ENCODE results near the gene MATN3. TPM values are rescaled to one million over a fixed set of nuclear protein-coding genes. Genes with fewer than 3 reads are reported as not detected.
"Not testable (repeated sequence)": the region's sequence is repeated elsewhere in the genome, so short reads cannot be mapped to it uniquely, and the experiment has no call there.

Gene MATN3, protein sequence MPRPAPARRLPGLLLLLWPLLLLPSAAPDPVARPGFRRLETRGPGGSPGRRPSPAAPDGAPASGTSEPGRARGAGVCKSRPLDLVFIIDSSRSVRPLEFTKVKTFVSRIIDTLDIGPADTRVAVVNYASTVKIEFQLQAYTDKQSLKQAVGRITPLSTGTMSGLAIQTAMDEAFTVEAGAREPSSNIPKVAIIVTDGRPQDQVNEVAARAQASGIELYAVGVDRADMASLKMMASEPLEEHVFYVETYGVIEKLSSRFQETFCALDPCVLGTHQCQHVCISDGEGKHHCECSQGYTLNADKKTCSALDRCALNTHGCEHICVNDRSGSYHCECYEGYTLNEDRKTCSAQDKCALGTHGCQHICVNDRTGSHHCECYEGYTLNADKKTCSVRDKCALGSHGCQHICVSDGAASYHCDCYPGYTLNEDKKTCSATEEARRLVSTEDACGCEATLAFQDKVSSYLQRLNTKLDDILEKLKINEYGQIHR
- not detected for polyA plus RNA-seq (2012; ENCODE audit: insufficient read depth, insufficient read length)

DNA sequence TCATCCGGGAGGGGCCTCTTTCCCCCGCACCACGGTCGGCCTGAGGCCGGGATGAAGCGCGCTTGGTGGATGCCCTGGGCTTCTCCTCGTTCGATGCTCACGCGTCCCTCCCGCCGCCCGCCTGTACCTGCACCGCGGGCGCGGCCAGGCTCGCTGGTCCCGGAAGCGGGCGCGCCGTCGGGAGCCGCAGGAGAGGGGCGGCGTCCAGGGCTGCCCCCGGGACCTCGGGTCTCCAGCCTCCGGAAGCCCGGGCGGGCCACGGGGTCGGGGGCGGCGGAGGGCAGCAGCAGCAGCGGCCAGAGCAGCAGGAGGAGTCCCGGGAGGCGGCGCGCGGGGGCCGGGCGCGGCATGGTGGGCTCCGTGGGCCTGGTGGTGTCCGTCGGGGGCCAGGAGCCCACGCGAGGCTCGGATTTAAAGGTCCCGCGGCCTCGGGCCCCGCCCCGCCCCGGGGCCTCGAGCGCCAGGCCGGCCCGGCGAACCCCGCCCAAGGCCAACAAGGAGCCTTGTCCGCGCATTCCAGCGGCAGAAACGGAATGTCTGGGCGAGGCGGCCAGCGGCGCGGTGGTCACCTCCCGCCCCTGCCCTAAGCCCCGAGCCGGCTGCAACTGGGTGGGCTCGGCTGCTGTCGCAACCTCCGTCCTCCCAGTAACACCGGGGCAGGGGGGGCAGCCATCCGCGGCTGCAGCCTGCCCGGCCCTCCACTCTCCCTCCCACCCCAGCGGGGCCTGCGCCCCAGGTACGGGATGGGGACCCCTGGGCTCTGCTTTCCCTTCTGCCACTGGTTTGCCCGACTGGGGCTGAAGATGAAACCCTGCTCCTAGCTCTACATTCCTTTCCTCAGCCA lies at the start of gene MATN3:
MATN3 (minus strand) TSS at position 387 of the 844 bp plus-strand sequence; CDS start at position 350, 37 bp downstream.
- H3K4me3 ChIP-seq (ENCODE audit: low read length) = no peak within 1 kb of the TSS
- no peak for DNase-seq (ENCODE audit: low read depth, low spot score)

DNA sequence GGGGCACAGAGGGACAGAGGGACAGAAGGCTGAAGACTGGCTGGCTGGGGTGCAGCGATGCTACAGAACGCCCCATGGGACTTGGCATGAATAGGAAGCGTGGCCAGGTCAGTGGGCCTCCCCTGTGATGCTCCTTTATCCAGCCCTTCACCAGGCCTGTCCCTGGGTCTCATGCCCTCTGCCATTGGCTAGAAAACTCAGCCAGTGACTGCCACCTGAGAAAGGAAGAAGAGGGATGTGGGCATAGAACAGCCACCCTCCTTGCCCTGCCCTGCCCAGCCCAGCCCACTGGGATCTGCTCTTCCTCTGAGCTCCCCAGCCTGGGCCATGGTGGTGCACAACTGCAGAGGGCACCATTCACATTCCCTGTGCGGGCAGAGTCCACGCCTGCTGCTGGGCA lies 49.5 kb upstream of the MATN3 start:
- DNase-seq (ENCODE audit: low read depth, low spot score) = no peak
- H3K4me3 ChIP-seq (ENCODE audit: low read length) = no peak overlapping the region

DNA sequence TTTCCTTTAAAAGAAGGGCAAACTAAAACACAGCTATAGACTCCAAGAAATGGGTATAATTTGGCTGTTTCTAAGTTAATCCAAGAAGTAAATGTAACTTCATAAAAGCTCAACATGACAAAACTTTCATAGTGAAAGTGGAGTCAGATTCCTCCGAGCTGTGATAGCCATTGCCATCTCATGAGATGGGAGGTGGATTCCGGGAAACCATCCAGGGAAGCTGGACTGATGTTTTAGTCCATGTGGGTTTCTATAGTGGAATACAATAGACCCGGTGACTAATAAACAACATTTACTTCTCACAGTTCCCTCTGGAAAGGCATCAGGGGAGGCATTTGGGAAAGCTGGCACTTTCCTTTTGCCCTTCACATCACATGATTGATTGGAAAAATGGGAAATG lies 49.0 kb upstream of the MATN3 start:
- H3K4me3 ChIP-seq (ENCODE audit: low read length) = no peak overlapping the region
- DNase-seq (ENCODE audit: low read depth, low spot score) = no peak

DNA sequence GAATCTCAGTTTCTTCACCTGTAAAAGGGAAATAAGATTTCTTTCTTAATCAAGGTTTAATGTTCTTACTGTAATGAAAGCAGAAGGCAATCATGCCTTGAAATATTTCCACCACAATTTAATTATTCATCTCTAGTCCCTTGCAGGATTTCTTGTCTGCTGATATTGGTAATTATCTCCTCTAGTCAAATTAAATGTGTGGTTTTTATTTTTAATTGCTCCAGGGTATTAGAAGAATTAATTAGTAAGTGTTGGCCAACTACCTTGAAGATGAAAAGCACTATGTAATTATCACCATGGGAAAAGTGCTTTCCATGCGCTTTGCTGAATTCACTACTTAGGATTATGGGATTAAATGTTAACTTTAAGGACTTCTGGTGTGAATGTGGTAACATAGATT lies 47.6 kb upstream of the MATN3 start:
- no peak for DNase-seq (ENCODE audit: low read depth, low spot score)
- no peak overlapping the region for H3K4me3 ChIP-seq (ENCODE audit: low read length)

DNA sequence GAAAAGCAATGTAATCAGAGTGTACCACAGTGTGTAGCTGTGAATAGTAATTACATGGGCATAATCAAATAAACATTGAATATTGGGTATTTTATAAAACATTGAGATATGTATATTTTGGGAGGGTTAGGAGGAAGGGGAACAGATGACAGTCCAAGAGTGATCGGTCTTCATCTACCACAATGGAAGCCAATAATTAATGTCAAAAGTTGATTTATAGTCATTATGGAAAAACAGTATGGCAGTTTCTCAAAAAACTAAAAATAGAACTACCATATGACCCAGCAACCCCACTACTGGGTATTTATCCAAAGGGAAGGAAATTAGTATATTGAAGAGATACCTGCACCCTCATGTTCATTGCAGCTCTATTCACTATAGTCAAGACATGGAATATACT lies 44.8 kb upstream of the MATN3 start:
- no peak overlapping the region for H3K4me3 ChIP-seq (ENCODE audit: low read length)
- DNase-seq (ENCODE audit: low read depth, low spot score) = no peak

DNA sequence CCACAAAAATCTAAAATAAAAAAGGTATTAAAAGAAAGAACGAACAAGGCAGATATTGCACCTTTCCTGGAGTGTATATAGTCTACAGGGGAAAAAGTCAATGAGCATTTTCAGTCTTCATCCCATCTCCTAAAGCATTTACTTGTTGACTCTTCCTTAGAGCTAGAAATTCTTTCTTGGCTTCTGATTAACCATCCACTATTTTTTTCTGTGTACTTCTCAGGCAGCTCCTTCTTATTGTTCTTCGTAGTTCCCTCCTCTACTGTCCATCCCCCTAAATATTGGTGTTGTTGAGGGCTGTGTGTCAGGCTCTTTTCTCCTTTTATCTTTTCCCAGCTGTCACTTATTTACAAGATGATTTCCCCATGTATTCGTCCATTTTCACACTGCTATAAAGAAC lies 42.5 kb upstream of the MATN3 start:
- no peak overlapping the region for H3K4me3 ChIP-seq (ENCODE audit: low read length)
- no peak for DNase-seq (ENCODE audit: low read depth, low spot score)

DNA sequence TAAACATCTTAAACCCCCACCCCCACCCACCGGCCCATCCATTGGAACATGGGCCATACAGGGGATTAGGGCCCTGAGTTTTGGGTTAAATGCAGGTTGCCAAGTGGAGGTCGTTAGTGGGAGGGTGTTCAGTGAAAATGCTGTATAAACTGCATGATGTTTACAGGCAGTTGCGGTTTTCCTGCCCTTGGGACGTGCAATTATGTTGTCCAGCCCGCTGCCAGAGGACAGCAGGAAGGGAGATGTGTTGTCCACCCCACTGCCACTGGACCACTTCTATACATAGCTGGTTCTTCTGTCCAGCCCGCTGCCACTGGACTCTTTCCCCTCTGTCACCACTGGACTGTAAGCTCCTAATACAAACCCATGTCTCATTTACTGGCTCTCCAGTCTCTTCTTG lies 41.7 kb upstream of the MATN3 start:
- H3K4me3 ChIP-seq (ENCODE audit: low read length) = no peak overlapping the region
- DNase-seq (ENCODE audit: low read depth, low spot score) = no peak

DNA sequence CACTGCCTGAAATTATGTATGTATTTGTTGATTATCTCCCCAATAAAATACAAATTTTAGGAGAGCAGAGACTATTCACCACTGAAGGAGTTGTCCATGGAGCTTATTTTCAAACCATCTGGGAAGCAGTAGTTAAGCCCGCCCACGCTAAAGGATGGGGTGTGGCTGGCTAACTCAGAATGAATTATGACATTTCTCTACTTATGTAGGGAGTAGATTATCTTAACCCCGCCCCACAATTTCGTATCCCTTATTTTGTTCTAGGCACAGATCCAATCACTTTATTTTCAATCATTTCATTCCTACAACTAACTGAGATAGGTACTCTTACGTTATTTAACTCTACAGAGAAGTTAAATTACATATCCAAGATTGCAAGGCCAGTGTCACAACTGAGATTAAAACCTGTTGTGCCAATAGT lies 40.4 kb upstream of the MATN3 start:
- peak overlapping the region; percentile 65 for H3K4me3 ChIP-seq (ENCODE audit: low read length)
- no peak for DNase-seq (ENCODE audit: low read depth, low spot score)

DNA sequence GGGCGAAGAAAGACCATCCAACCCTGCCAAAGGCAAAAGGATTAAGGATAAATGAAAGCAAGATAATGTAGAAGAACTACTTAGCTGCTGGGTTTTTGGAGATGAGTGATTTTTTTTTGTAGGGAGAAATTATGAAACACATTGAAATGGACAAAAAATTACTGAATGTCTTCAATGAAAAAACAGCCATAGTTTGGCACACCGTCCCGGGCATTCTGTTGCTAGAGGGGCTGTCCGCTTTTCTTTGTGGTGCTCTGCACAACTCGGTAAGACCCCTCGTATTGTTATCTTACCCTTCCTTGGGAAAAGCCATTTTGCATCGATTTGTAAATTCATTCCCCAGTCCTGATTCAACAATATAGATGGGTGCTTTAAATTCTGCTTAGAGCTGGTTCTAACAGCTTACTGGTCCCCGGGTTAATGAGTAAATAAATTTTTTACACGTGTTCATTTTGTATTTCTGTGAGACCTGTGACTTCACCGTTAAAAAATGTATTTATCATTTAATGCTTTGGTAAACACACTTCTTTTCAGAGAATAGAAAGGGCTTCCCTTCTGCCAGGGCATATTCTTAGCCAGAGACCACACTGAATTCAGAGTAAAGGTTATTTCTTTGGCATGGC lies 39.9 kb upstream of the MATN3 start:
- DNase-seq (ENCODE audit: low read depth, low spot score) = no peak
- H3K4me3 ChIP-seq (ENCODE audit: low read length) = peak overlapping the region; percentile 65

DNA sequence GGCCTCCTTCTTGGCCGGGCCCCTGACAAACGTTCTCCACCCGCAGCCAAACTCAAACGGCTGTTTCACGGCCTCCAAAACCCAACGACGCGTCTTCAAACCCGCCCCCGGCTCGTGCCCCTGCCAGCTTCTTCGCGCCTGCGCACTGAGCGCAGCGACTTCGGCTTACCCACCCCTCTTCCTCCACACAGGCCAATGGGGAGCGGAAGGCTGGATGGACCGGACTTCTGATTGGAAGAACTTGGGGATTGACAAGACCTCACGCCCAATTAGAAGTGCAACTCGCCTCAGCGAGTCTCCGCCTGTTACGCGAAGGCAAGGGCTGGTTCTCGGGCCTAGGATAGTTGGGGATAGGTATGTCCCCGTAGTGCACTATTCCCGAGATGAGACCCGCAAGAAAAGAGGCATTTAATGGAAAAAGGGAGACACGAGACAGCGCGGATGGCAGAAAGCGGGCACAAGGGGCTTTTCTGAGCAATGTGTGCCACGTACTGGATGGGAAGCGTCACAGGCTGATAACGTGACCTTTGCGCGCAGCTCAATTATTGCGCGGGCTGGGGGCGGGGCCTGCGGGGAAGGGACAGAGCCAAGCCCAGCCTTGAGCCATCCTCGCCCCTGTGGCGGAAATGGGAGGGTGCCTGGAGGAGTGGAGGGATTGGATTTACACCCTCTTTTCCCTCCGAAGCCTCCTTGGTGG lies 39.2 kb upstream of the MATN3 start, which contains the start of gene LAPTM4A:
LAPTM4A (minus strand) TSS at position 97 of the 697 bp plus-strand sequence. CDS start 108 bp downstream, outside the sequence.
- H3K4me3 ChIP-seq (ENCODE audit: low read length) = peak within 1 kb of the TSS; percentile 65
- peak; percentile 99 for DNase-seq (ENCODE audit: low read depth, low spot score)

DNA sequence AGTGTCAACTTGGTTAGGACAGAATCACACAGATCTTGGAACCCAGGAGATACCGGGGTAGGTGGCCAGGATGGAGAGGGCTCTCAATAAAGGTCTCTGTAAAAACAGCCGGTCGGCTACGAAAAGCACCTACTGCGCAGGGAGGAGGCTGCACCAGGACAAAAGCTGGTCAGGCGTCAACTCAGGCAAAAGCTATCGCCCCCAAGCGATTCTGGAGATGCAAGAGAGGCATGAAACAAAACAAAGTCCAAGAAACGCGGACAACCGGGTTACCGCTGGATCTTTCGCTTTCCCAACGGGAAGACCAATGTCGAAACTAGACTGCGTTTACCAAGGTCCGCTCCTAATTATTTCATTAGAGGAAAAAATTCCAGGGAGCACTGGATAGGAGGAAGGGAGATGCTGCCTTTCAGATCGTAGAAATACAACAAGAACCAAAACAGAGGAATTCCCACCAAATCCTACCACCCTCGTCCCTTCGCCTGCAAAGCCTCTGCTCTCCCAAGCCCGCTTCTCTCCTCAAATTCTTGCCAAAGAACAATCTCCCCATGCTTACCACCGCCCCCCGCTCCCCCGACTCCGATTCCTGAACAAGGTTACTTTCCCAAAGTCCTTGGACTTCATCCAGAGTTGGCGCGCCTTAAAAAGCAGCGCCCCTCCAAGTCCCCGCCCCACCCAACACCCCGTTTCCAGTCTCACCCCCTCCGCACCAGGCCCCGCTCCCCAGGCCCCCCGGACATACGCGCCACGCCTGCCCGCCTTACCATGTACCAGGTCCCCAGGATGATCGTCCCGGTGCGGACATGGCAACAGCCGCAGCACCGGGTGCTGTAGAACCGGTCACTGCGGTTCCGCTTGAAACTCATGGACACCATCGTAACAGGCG lies 38.4 kb upstream of the MATN3 start:
- no peak for DNase-seq (ENCODE audit: low read depth, low spot score)
- H3K4me3 ChIP-seq (ENCODE audit: low read length) = peak overlapping the region; percentile 65

DNA sequence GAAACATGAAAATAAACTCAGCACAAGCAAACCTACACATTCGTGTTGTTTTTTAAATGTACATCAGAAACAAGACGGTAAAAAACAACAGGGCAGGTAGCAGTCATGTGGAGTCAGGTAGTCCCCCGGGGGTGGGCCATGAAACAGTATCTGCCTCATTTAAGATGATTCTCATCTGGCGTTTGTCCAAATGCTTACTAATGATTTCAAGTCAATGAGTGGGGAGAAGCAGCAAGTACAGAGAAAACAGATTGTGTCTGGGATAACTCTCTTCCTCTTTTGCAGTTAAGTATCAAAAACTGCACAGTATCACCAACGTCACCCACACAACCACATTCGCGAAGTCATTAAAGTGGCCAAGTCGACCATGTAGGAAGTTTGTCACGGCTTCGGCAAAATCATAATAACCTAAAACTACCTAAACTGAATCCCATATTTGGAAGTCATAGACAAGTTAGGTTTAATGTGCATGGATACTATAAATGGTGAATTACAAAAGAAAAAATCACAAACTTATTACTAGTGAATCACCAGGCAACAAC lies 37.7 kb upstream of the MATN3 start:
- peak overlapping the region; percentile 65 for H3K4me3 ChIP-seq (ENCODE audit: low read length)
- DNase-seq (ENCODE audit: low read depth, low spot score) = peak; percentile 26

DNA sequence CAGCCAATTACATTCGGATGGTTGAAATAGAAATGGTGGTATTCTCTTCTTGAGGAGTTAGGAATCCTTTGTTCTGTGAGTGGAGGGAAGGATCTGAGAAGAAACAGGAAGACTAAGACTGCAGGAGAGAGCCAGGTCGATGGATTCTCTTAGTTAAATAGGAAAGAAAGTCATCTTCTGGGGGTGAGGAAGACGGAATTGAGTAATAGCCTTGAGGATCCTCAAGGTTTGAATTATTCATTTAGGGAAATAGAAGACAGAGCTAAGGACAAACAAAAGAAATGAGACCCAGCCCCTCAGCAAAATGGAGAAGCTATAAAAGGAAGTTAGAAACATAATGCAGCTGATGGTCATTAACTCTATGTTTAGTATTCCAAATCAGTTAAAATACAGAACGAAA lies 37.2 kb upstream of the MATN3 start:
- no peak for DNase-seq (ENCODE audit: low read depth, low spot score)
- H3K4me3 ChIP-seq (ENCODE audit: low read length) = peak overlapping the region; percentile 65

DNA sequence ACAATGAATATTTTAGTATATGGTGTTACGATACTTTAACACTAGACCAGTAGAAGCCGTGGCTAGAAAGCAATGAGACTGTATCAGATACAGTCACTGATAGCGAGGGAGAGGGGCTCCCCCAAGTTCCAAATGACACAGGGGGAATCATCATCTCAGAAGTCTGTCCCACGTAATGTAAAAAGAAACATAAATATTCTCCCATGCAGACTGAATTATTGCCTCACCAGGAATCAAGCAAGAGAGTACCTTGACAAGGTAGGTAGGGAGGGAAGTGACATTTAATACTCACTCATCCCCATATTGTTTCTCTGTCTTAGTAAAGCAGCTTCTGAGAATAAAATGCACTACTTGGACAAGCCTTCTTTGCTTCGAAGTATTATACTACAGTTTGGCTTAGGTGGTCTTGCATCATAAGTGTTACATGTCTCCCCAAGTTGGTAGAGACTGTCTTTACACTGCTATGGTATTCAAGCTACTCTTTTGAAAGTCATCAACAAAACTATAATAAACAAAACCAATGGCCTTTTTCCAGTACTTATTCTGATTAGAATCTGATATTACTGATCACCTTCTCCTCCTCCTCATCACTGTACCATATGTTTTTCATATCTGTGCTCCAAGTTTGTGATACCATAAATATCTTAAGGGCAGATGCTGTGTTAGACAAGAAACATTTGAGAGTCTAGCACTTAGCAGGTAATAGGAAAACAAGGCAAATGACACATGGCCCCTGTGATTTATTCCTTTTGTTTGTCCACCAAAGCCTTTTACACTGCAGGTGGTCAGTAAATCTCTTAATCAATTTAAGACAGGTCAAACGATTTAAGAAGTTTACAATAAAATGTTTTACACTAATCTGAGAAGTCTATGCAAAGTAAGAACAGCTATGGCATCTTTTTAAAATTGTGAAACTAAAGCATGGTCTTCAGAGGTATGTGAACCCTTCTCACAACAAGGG lies 36.3 kb upstream of the MATN3 start:
- DNase-seq (ENCODE audit: low read depth, low spot score) = no peak
- H3K4me3 ChIP-seq (ENCODE audit: low read length) = no peak overlapping the region

DNA sequence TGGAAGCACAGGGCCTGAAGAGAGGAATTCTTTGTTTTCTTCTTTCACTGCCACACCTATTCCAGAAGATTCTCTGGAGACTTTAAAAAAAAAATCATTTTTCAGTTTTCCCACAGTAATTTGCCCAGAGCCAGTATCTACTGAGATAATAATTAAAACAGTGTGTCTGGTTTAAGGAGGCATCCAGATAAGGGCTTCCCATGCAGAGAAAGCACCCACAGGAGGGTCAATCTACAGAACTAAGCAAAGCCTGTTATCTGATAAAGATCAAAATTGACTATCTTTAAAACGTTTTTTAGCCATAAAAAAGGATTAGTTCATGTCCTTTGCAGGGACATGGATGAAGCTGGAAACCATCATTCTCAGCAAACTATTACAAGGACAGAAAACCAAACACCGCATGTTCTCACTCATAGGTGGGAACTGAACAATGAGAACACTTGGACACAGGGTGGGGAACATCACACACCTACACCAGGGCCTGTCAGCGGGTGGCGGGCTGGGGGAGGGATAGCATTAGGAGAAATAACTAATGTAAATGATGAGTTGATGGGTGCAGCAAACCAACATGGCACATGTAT lies 33.3 kb upstream of the MATN3 start:
- not testable (repeated sequence) for H3K4me3 ChIP-seq (ENCODE audit: low read length); DNase-seq (ENCODE audit: low read depth, low spot score)

DNA sequence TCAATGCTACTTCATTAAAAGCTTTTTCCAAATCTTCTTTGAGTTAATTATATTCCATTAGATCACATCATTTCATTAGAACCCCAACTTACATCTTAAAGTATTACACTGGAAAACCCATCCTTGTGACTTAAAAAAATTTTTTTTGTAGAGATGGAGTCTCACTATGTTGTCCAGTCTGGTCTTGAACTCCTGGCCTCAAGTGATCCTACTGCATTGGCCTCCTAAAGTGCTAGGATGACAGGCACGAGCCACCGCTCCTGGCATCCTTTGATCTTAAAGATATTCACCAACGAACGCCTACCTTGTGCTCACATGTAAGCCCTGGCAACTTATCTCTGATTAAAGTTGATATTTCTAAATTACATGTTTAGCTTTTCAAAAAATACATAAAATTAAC lies 32.3 kb upstream of the MATN3 start:
- no peak overlapping the region for H3K4me3 ChIP-seq (ENCODE audit: low read length)
- no peak for DNase-seq (ENCODE audit: low read depth, low spot score)
